GM19324 (cell line): Measurements from ENCODE around the gene PATL1.

Experiments
- ATAC-seq: cut with Tn5 transposase; IDR thresholded peaks from one replicate; pipeline ENCODE4 v1.9.1; 2021; ENCODE audit warnings: mild to moderate bottlenecking, moderate library complexity; ENCODE audit not compliant: unreplicated experiment, low FRiP score

Gene PATL1

GRCh38 chr11:59615637-59616395 lies 53.0 kb downstream of the PATL1 start, which contains the start of gene OSBP:
Gene OSBP (minus strand): TSS chr11:59615774. CDS start chr11:59615664, 110 bp downstream.
- ATAC-seq, result peak; percentile 93

GRCh38 chr11:59615120-59615636 lies 53.7 kb downstream of the PATL1 start:
- ATAC-seq, result peak; percentile 6

GRCh38 chr11:59614277-59615119 lies 54.3 kb downstream of the PATL1 start:
- no peak for ATAC-seq

- no peak for ATAC-seq
Measured at GRCh38 chr11:59611570-59612565, 57.0 kb downstream of the PATL1 start.

- ATAC-seq, result no peak
Measured at GRCh38 chr11:59610289-59610688, 58.5 kb downstream of the PATL1 start.

GRCh38 chr11:59607703-59608454 lies 61.0 kb downstream of the PATL1 start:
- no peak for ATAC-seq

- no peak for ATAC-seq
Measured at GRCh38 chr11:59602432-59602831, 66.4 kb downstream of the PATL1 start.

GRCh38 chr11:59601788-59602187 lies 67.0 kb downstream of the PATL1 start:
- ATAC-seq, result no peak

GRCh38 chr11:59600636-59601035 lies 68.2 kb downstream of the PATL1 start:
- no peak for ATAC-seq

- ATAC-seq, result no peak
Measured at GRCh38 chr11:59600234-59600633, 68.6 kb downstream of the PATL1 start.

GRCh38 chr11:59598961-59599360 lies 69.9 kb downstream of the PATL1 start:
- no peak for ATAC-seq
